Prostate gland (tissue), 2 donors: ENCODE results near the gene AFF4.

Experiments
- CTCF ChIP-seq, 4 experiments: fragments of 200-600 bp in 2 of 4; fragments of 450-650 bp in 2 of 4; sonication (generic) in 2 of 4; IDR thresholded peaks; 1 replicate in 3 of 4; 2 replicates in 1 of 4; pipeline ENCODE4 v1.5.1; 2016 to 2019; ENCODE audit warnings: antibody characterized with exemption in 4 of 4, mild to moderate bottlenecking in 2 of 4, moderate library complexity in 2 of 4
- POLR2A ChIP-seq: fragments of 450-650 bp; IDR thresholded peaks from one replicate; pipeline ENCODE4 v1.6.1; 2016; ENCODE audit warnings: antibody characterized with exemption, mild to moderate bottlenecking
- POLR2AphosphoS5 ChIP-seq: sonication (generic); formaldehyde crosslinking; IDR thresholded peaks from one replicate; pipeline ENCODE4 v1.6.1; 2017; ENCODE audit warnings: antibody characterized with exemption

GRCh38 chr5:132837868-132838267, 125.6 kb downstream of the AFF4 start:
- no peak for TF ChIP-seq CTCF (IDR thresholded peaks at IDR 0.05)
- TF ChIP-seq POLR2AphosphoS5, result peak; percentile 73
- no peak for TF ChIP-seq POLR2A
